Umbilical cord (tissue), 2 donors: Measurements from ENCODE around the gene KEL. TPM values are rescaled to one million over a fixed set of nuclear protein-coding genes. Genes with fewer than 3 reads are reported as not detected.

Experiments
- DNase-seq: peaks from one replicate; pipeline ENCODE4 v3.0.0-alpha.2; 2015; ENCODE audit warnings: low spot score
- total RNA-seq: library from RNA; depleted of rRNA; stranded (reverse); fragments of >200 nt; gene quantifications from one replicate; pipeline ENCODE4 v1.2.3, GENCODE V29; 2014; ENCODE audit warnings: low replicate concordance; ENCODE audit not compliant: insufficient read depth

KEL gene
- total RNA-seq, 1 donor from 2014 or later: not detected

DNA sequence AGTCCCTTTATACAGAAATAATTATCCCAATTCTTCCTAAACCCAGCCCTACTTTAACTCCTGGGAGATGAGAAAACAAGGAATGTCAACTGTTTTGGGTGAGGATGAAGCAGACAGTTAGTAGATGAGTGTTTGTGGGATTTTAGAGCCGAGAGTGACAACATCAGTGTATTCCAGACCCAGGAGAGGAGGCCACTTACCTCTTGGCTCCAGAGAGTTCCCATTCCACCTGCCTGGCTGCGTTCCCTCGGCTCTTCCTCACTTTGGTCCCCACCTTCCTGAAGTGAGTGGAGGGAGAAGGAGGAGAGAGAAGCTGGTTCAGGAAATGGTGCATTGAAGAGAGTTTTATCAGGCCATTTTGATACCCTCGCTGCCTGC lies 579 bp downstream of the KEL start:
- DNase-seq: no peak

DNA sequence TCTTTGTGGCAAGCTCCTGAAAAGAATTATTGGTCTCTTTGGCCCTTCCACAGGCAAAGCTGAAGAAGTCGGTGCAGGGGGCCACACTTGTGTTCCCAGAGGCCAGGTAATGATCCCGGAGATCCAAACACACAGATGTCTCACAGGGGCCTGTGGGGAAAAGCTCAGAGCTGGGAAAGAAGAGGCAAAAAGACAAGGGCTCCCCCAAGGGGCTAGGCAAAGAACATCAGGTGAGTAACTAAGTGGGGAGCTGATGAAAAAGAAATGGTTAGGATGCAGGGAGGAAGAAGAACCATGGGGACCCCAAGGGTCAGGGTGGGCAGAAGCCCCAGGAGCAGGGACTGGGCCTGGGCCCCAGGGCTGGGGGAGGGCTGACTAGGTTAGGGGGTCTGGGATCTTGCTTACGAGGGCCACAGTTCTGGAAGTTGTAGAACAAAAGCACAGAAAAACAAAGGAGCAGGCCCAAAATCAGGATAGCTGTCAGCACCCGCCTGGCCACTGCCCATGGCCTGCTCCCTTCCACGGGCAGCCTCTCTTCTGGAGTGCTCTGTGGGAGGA lies 1.1 kb downstream of the KEL start:
- DNase-seq: no peak

DNA sequence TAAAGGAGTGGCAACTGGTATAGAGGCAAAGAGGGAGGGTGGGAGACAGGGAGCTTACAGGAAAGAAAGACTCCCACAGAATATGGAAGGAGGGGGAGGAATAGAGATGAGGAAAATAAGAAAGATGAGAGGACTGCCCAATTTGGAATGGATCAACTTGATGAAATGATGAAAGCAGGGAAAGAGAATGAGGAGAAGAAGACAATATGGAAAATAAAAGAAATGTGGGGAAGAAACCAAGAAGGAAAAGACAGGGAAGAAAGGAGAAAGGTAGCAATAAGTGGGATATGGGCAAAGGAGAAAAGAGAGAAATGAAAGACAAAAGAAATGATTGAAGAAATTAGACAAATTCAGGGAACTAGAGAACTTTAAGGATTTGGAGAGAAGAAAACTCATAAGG lies 3.0 kb downstream of the KEL start:
- no peak for DNase-seq

DNA sequence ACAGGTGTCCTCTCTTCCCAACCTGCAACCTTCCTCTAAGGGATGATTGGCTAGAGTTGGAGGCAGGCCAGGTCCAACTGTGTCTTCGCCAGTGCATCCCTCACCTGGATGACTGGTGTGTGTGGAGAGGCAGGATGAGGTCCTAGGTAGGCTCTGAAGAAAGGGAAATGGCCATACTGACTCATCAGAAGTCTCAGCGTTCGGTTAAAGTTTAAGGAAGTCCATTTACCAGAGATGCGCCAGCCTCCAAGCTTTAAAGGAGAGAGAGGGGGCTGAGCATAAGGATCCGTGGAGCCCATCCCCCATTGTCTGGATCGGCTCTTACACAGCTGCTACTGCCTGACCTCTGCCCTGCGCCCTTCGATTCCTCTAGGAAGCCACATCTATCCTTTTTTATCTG lies 4.4 kb downstream of the KEL start:
- no peak for DNase-seq

DNA sequence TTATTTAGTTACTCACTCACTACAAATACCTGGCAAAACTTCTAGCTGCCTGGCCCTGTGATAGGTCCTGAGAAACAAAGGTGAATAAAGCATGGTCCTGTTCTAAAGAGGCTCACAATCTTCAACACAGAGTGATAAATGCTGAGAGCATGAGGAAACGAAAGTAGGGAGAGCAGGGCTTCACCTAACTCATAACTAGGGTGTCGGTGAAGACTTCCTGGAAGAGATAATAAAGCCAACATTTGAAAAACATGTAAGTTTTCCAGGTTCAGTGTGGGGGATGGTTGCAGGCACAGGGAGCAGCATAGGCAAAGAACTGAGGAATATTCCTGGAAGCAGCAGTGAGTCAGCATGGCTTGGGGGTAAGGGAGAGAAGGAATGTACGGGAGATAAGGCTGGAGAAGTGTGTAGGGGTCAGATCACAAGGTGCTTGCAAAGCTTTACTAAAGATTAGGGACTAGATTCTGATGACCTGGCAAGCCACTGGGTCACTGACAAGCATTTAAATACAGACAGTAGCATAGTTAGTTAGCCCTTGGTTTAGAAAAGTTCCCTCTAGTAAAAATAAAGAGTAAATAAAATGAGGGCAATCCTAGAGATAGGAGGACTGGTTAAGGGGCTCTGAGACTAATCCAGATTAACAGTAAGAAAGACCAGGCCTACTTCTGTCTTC lies 5.1 kb downstream of the KEL start:
- peak; percentile 24 for DNase-seq

DNA sequence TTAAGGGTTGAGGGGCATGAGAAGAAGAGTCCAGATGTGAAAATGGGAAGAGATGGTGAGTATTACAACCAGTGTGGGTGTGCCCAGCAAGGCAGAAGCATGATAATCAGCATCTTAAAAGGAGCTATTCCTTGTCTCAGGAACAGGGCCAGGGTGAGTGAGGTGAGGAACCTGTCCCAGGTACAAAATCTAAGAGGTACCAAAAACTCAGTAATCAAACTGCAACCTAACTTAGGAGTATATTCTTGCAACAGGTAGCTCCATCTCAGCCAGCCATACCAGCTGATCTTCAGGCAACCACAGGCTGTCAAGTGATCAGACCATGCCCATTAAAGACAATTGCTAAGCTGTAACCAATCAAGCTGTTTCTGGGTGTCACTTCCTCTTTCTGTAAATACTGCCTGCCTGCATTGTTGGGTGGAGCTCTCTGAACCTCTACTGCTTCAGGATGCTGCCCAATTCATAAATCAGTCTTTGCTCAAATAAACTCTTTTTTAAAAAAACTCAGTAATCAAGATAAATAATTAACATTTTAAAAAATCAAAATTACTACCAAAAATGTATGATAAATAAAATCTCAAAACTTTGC lies 7.4 kb downstream of the KEL start:
- DNase-seq: no peak

DNA sequence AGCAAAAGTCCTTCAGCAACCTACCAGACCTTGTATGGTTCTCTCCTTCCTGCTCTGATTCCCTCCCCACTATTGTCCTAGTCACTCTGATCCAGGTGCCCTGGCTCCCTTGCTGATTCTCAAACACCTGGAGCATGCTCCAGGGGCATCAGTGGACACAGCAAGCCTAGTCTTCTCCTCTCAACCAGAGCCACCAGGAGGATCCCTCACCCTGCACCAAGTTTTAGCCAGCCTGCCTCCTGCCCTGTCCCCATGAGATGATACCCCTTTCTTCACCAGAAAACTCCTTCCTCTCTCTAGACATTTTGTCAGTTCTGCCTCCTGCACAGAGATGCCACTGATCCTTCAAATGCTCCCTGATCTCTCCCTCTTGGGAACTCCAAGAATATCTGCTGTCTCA lies 11.9 kb downstream of the KEL start:
- DNase-seq: no peak

DNA sequence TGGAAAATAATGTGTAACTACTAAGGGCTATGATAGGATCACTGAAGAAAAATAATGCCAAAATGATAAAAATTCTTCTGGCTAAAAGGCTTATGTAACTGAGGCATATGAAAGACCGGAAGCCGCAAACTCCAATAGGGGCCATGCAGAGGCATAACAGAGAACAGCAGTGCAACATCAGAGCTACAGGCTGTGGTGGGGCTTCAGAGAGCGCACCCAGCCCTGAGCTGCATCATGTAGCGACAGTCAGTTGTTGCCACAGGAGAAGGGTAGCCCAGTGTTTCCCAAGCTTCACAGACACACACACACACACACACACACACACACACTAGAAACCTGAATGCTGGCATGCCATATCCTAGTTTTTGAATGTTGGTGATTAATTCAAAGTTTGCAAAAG lies 13.6 kb downstream of the KEL start:
- no peak for DNase-seq

DNA sequence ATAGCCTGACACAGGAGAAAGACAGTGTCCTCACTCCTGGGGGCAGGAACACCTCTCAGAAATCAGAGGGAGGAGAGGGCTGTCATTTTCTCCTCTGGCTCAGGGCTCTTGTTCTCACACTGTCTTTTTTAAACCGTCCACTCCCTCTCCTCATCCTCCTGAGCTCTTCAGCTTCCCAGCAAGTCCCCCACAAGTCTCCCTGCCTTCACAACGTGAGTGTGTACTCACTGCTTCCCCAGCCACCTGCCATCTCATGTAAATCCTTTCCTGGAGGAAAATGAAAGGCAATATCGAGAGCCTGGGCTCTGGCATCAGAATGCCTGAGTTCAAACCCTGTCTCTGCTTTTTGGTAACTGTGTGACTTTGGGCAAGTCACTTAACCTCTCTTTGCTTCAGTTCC lies 17.2 kb downstream of the KEL start:
- DNase-seq: no peak

DNA sequence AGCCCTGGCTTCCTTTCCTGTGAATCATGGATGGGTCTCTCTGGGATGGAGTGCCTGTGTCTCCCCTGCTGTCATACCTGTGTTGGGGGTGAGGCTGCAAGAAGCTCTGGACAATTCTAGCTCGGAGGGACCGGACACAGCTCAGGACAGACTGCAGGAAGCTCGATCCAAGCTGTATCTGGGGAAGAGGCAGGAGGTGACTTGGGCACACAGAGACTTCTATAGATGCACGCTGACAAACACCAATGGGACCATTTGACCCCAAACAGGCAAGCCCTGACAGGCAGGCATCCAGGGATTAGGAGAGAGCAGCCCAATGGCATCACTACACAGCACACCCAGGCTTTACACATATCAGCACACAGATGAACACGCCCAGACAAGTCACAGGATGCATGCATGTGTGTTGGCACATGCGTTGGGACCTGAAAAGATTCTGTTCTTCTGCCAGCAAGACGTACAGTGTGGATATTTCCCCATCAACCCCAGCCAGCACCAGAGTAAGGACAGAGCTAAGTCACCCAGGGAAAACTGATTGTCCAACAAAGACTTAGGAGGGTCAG lies 18.4 kb downstream of the KEL start:
- DNase-seq: peak; percentile 30

DNA sequence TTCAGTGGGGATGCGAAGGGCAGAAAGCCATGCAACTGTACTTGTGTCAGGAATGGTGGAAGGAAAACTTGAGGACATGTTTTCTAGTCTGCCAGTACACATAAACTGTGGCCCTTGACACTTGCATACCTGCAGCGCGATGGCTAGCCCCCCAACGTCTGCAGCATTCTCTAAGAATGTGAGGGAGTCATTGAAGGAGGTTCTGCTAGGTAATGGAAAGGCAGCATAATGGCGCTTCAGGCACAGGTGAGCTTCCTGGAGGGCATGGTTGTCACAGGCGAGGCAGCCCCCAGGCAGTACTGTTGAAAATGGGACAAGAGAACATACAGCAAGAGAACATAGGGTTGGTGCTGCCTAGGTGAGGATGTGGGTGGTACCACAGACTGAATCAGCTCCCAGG lies 19.4 kb downstream of the KEL start:
- no peak for DNase-seq

DNA sequence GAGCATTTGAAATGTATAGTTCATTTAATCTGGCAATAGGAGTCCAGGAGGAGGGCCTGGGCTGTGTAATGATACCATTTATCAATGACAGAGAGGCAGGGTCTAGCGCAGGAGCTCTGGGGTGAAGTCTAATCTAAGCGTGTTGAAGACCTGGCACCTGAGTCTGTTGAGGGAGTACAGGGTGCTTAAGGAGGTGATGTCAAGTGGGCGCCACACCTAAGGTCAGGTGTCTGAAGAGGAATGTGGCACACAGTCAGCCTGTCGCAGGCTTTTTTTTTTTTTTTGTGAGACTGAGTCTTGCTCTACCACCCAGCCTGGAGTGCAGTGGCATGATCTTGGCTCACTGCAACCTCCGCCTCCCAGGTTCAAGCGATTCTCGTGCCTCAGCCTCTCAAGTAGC lies 20.6 kb downstream of the KEL start:
- no peak for DNase-seq

DNA sequence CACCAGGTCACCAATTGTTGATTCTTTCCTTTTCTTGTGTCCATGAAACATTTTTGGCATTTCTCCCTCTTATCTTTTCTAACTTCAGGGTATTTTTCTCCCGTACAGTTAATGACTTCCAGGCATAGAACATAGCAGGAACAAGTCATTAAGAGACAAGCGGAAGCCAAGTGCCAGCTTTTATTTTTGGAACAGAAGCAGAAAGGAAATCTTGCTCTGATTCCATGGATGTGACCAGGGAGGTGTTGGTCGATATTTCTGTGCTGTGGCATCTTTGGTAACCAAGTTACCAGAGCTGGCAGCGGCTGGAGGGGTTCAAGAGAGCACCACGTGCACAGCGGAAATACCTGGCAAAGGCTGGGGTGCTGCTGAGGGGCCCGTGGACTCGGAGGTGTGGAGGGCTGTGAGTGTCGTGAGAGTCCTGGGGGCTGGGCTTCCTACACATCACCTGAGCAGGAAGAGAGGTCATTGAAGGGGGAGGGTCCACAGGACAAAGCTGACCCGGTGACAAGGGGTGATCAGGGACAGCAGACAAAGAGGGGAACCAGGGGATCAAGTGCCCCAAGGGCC lies 21.1 kb downstream of the KEL start:
- no peak for DNase-seq

DNA sequence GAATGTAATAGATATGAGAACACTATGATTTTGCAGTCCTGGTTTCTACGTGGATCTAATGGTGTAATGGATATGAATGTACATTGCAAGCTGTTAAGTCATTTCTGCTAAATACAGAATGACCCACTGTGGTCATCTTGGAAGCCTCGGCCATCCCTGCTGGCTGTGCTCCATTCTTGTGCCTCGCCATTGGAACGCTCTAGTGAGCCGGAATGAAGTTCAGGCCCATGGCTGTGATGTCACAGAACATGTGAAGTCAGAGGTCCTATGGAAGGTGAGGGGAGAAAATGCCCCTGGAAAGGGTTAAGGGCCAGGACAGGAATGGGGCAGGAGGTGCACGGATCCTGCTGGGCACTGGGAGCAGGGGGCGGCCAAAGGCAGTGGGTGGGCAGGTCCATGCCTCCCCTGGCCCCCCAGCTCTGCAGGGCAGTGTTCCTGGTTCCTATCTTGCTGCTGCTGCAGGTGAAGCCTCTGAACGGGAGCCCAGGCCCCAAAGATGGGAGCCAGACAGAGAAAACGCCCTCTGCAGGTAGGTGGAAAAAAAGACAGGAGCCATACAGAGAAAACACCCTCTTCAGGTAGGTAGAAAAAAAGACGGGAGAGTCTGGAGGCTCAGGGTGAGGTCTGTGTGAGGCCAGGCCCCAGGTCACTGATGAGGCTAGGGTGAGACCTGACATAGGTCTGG lies 22.8 kb downstream of the KEL start, which contains the start of gene LLCFC1:
TSS of gene LLCFC1 (plus strand) at position 259 of the 685 bp plus-strand sequence. CDS start at position 397, 138 bp downstream.
- DNase-seq: no peak

DNA sequence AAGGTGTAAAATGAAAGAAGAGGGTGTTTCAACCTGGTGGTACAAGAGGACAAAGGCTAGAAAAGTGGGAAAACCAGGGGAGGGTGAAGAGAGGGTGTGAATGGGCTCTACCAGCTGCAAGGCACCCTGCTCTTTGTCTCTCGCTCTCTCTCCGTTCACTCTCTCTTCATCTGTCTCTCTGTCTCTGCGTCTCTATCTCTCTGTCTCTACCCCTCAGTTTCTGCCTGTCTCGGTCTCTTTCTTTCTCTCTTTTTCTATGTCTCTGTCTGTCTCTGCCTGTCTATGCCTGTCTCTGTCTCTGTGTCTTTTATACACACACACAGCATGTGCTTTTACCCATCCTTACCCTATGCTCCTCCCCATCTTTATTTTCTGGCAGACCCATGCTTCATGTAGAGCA lies 23.6 kb downstream of the KEL start:
- no peak for DNase-seq

DNA sequence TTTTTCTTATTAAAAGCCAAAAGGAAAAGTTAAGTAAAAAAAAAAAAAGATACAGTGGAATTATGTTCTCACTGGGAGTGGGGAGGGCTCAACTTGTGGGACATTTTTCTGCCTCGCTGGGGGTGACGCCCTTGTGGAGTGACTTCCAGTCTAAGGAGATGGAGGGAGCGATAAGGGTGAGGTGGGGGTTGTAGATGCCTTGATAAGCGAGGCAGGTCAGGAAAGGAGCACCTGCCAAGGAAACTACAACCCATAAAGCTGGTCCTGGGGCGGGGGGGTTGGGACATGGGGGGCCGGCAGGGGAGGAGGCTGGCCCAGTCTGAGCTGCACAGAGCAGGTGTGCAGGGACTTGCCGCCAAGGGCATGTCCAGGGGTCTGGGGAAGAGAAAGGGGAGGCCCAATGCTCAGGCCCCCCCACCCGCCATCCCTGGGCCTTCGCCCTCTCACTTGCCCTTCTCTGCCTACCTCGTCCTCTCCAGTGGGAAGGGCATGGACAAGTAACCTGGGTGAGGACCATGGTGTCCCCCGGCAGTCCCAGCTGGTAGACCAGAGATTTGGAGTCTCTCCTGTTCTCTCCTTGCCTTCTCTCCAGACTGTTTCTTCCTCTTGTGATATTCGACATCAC lies 26.1 kb downstream of the KEL start:
- no peak for DNase-seq

DNA sequence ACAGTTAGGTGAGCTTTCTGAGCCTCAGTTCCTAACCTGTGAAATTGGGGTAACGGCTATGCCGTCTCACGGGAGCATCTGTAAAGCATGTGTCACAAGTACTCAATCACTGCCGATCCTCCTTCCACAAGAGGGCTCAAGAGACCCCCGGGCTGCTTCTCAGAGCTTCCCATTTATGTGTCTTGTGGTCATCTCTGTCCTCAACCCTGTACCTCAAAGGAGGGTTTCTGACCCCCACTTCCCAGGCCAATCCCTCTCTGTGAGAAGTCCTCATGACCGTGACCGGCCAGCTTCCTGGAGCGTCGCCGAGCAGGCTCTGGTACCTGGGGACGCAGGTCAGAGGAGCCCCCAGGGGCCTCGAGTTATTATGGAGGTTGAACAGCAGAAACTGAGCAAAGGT lies 28.1 kb downstream of the KEL start:
- no peak for DNase-seq

DNA sequence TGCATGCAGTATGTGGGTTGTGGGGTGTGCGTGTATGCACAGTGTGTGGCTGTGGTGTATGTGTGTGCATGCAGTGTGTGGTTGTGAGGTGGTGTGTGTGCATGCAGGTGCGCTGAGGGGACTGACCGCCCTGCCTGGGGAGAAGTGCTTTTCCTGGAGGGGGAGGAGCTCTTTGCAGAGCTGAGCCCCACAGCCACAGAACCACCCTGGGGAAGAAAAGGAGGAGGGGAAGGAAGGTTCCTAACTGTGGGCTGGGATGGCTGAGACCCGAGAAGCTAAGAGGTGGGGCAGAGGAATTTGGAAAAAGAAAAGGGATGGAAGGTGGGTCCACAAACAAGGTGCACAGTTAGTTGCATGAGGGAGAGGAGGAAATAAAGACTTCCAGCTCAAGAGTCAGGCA lies 28.5 kb downstream of the KEL start, which contains the start of gene TRPV5:
TSS of gene TRPV5 (minus strand) at position 123 of the 400 bp plus-strand sequence. CDS start 287 bp downstream, outside the sequence.
- no peak for DNase-seq

DNA sequence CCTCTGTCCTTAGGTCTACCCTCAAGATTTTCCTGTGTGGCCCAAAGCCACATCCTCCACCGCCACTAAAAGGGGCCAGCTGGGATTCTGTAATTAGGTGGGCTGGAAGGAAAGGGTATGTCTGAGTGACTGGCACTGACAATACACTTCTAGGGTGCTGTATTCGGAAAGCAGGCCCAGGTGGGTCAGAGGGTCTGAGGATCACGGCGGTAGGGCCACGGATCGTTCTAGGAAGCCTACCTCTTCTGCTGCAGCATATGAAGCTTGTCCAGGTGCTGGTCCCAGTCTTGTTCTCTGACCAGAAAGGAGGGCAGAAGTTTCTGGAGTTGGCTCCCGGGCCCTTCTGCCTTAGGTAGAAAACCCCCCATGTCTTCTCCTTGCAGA lies 29.1 kb downstream of the KEL start:
- DNase-seq: no peak

DNA sequence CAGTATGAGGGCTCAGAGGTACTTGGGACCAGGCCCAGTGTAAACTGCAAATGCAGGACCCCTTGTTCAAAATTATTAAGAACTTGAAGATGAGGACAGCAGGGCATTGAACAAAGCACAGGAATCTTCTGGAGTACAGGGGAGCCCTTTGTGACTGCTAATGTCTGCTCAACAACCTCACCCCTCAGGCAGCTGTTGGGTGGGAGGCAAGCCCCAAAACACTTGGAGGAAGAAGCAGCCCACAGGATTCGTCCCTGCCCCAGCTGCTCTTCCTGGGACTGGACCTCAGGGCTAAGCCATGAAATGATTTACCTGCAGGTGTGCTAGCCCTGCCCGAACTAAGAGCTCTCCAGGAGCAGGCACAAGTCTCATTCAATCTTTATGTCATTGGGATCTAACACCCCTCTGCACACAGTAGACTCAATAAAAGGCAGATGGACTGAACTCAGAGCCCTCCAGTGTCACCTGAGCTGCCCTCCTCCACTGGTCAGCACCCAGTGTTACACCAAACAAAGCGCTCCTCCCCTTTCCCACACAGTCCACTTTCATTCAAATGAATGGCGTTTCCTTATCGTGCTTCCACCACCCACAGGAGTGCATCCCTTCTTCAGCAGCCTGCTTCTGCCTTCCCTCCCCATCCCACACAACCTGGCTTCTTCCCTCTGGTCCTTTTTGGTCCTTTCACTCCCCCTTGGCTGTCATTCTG lies 29.6 kb downstream of the KEL start:
- no peak for DNase-seq
